IMR-90 (cell line): ENCODE results near the gene ALDH18A1. TPM values are rescaled to one million over a fixed set of nuclear protein-coding genes. Genes with fewer than 3 reads are reported as not detected.

Experiments
- ATAC-seq: fragments of 200-7000 bp; cut with Tn5 transposase; 2 replicates; pipeline ENCODE4 v1.9.1; 2020; ENCODE audit warnings: low read depth, mild to moderate bottlenecking, moderate library complexity
- BruUV-seq: library from RNA; stranded (reverse); fragments of 400-500 nt; replicated peaks from 2 replicates; lab custom pipeline; 2021; lab: Mats Ljungman, UMichigan
- CTCF ChIA-PET: fragments of 300-600 bp; formaldehyde crosslinking; extraction: SDS; loops from one replicate; lab custom pipeline; 2021; ENCODE audit warnings: antibody characterized with exemption; lab: Yijun Ruan, JAX
- POLR2A ChIA-PET: fragments of 300-600 bp; sonication (Branson Sonifier 250); formaldehyde crosslinking; loops from one replicate; lab custom pipeline; 2022; ENCODE audit warnings: antibody characterized with exemption; ENCODE audit not compliant: unreplicated experiment; lab: Charles Lee
- DNase-seq: peaks from one replicate; pipeline ENCODE4 v3.0.0; 2013
- H2AFZ ChIP-seq: replicated peaks from 2 replicates; pipeline ENCODE3; 2013; ENCODE audit warnings: low read length, mild to moderate bottlenecking; ENCODE audit not compliant: poor library complexity
- H2AK5ac ChIP-seq: 2 replicates; pipeline ENCODE4 v1.6.1; 2013; ENCODE audit warnings: low read depth, low read length, inconsistent platforms
- H2AK9ac ChIP-seq: replicated peaks from 2 replicates; pipeline ENCODE3; 2013; ENCODE audit warnings: mild to moderate bottlenecking, low read depth, low read length, moderate library complexity; ENCODE audit not compliant: poor library complexity
- H2BK120ac ChIP-seq: 2 replicates; pipeline ENCODE4 v1.6.1; 2013; ENCODE audit warnings: low read depth, low read length, inconsistent platforms
- H2BK15ac ChIP-seq: 3 replicates; pipeline ENCODE4 v1.6.1; 2013; ENCODE audit warnings: low read depth, low read length, inconsistent platforms
- H2BK20ac ChIP-seq: 2 replicates; pipeline ENCODE4 v1.6.1; 2013; ENCODE audit warnings: low read depth, mild to moderate bottlenecking, inconsistent platforms, low read length, moderate library complexity
- H2BK5ac ChIP-seq: 2 replicates; pipeline ENCODE4 v1.6.1; 2013; ENCODE audit warnings: mild to moderate bottlenecking, low read depth, low read length, inconsistent platforms; ENCODE audit not compliant: poor library complexity, severe bottlenecking
- H3K14ac ChIP-seq: replicated peaks from 2 replicates; pipeline ENCODE4 v1.6.1; 2013; ENCODE audit warnings: low read depth, low read length, inconsistent platforms
- H3K18ac ChIP-seq: 2 replicates; pipeline ENCODE4 v1.6.1; 2013; ENCODE audit warnings: low read depth, low read length, control low read depth
- H3K23ac ChIP-seq: 2 replicates; pipeline ENCODE4 v1.6.1; 2013; ENCODE audit warnings: low read depth, low read length, inconsistent platforms
- H3K27ac ChIP-seq: 2 replicates; pipeline ENCODE4 v1.5.1; 2013; ENCODE audit warnings: mild to moderate bottlenecking, control low read depth, low read length; ENCODE audit not compliant: insufficient read depth
- H3K27me3 ChIP-seq: 2 replicates; pipeline ENCODE4 v1.6.1; 2013; ENCODE audit warnings: low read length; ENCODE audit not compliant: control insufficient read depth, insufficient read depth
- H3K36me3 ChIP-seq: 2 replicates; pipeline ENCODE4 v1.6.1; 2013; ENCODE audit warnings: low read length, mixed read lengths; ENCODE audit not compliant: control insufficient read depth, insufficient read depth
- H3K4ac ChIP-seq: 2 replicates; pipeline ENCODE4 v1.6.1; 2013; ENCODE audit warnings: low read depth, low read length, inconsistent platforms
- H3K4me1 ChIP-seq: 2 replicates; pipeline ENCODE4 v1.6.1; 2013; ENCODE audit warnings: low read length, mixed read lengths; ENCODE audit not compliant: control insufficient read depth, insufficient read depth
- H3K4me2 ChIP-seq: 2 replicates; pipeline ENCODE4 v1.6.1; 2013; ENCODE audit warnings: low read depth, mild to moderate bottlenecking, control low read depth, low read length, moderate library complexity
- H3K4me3 ChIP-seq: 2 replicates; pipeline ENCODE4 v1.5.1; 2013; ENCODE audit warnings: low read depth, mild to moderate bottlenecking, control low read depth, low read length, moderate library complexity; ENCODE audit not compliant: insufficient read depth
- H3K56ac ChIP-seq: 2 replicates; pipeline ENCODE4 v1.6.1; 2013; ENCODE audit warnings: low read length, inconsistent platforms; ENCODE audit not compliant: insufficient read depth; ENCODE audit errors: extremely low read depth
- H3K79me1 ChIP-seq, 2 experiments: 2 replicates each; pipeline ENCODE4 v1.6.1; 2013; ENCODE audit warnings: low read length in 2 of 2, inconsistent platforms in 1 of 2, low read depth in 1 of 2
- H3K9ac ChIP-seq: 2 replicates; pipeline ENCODE4 v1.6.1; 2013; ENCODE audit warnings: low read depth, low read length, control low read depth
- H3K9me1 ChIP-seq: 2 replicates; pipeline ENCODE4 v1.6.1; 2013; ENCODE audit warnings: low read length, inconsistent platforms; ENCODE audit not compliant: insufficient read depth
- H3K9me3 ChIP-seq: 2 replicates; pipeline ENCODE4 v1.6.1; 2013; ENCODE audit warnings: low read length; ENCODE audit not compliant: control insufficient read depth, insufficient read depth
- H4K20me1 ChIP-seq: 2 replicates; pipeline ENCODE4 v1.6.1; 2013; ENCODE audit warnings: low read length, inconsistent platforms; ENCODE audit not compliant: insufficient read depth
- H4K5ac ChIP-seq: 2 replicates; pipeline ENCODE4 v1.6.1; 2013; ENCODE audit warnings: mild to moderate bottlenecking, low read depth, low read length, control low read depth
- H4K8ac ChIP-seq, 2 experiments: 2 replicates each; pipeline ENCODE4 v1.6.1; 2013; ENCODE audit warnings: low read depth in 2 of 2, low read length in 2 of 2, control low read depth in 1 of 2, inconsistent platforms in 1 of 2
- H4K91ac ChIP-seq: 2 replicates; pipeline ENCODE4 v1.6.1; 2013; ENCODE audit warnings: low read depth, low read length, inconsistent platforms; ENCODE audit not compliant: insufficient read depth
- NFE2L2 ChIP-seq: fragments of 150-350 bp; IDR thresholded peaks from 2 replicates; pipeline ENCODE4 v1.6.1; 2016; ENCODE audit warnings: low read depth, mild to moderate bottlenecking, low read length
- POLR2A ChIP-seq: IDR thresholded peaks from 2 replicates; pipeline ENCODE4 v1.6.1; 2012; ENCODE audit warnings: mild to moderate bottlenecking, low read depth, low read length
- WGBS, 2 experiments: methylation state at CpG; one replicate each; pipeline versions ENCODE4 v1.1.5 to v1.1.7; 2013; ENCODE audit warnings: missing lambda C conversion rate in 2 of 2; ENCODE audit not compliant: insufficient read length in 1 of 2; ENCODE audit errors: extremely low coverage in 2 of 2; 5-methylcytosine and 5-hydroxymethylcytosine counted together
- dilution Hi-C: fragments of 300-500 bp; cut with HindIII; formaldehyde crosslinking; loops from one replicate; pipeline ENCODE4 v1.14.3; 2018; ENCODE audit warnings: low sequenced_read_pairs; ENCODE audit not compliant: unreplicated experiment
- in situ Hi-C: fragments of 300-500 bp; cut with MboI; formaldehyde crosslinking; loops from 3 replicates; pipeline ENCODE4 v1.14.3; 2019; ENCODE audit warnings: low sequenced_read_pairs, inconsistent platforms, mixed read lengths
- intact Hi-C: fragments of 100-400 bp; cut with micrococcal nuclease; formaldehyde crosslinking; loops from 2 replicates; pipeline ENCODE4 v1.10.0; 2022
- polyA plus RNA-seq, 3 experiments: library from polyadenylated mRNA; depleted of rRNA; stranded (reverse); fragments of >200 nt; gene quantifications; 2 replicates each; pipeline ENCODE4 v1.2.3, GENCODE V29; 2012; ENCODE audit warnings: low replicate concordance in 1 of 3
- total RNA-seq: library from RNA; depleted of rRNA; stranded (reverse); fragments of >200 nt; gene quantifications from 2 replicates; pipeline ENCODE4 v1.2.3, GENCODE V29; 2012

The ALDH18A1 gene
- total and polyA plus RNA-seq, 2 of the 4 experiments (the other 2 are of a cell fraction): 93.4 to 232 TPM

- Histone ChIP-seq H4K20me1 (no peaks in the 10 kb centered on the region), H3K4me2 (no peak overlapping the region), H3K79me1 (no peaks in the 10 kb centered on the region; a peak in 1 of 4 replicates), H3K9me1 (no peaks in the 10 kb centered on the region; the same call in 1 of the 2 replicates), H3K14ac (no peak overlapping the region), H3K9ac (no peak overlapping the region), H3K27ac (no peak overlapping the region), H4K8ac (no peak overlapping the region), H2AK5ac (no peak overlapping the region), H3K9me3 (no peaks in the 10 kb centered on the region), H3K27me3 (no peaks in the 10 kb centered on the region), H4K91ac (no peak overlapping the region), H2AFZ (no peak overlapping the region), H2BK120ac (no peak overlapping the region), H2BK5ac (no peak overlapping the region), H3K36me3 (peaks cover 48% of the 10 kb centered on the region), H2BK20ac (no peak overlapping the region), H3K56ac (no peak overlapping the region), H2BK15ac (no peak overlapping the region), H3K4me3 (no peak overlapping the region), H3K23ac (no peak overlapping the region), H3K4me1 (peaks cover 3% of the 10 kb centered on the region), H3K18ac (no peak overlapping the region), H2AK9ac (no peak overlapping the region), H3K4ac (no peak overlapping the region), H4K5ac (no peak overlapping the region)
- intact Hi-C loops (no loop called here), in situ Hi-C loops (loop anchor here (10.0 kb wide), 1 partner anchor 472 kb away; no protein-coding TSS in a partner anchor), dilution Hi-C loops (no loop called here)
- no TSS peak for BruUV-seq
- CTCF ChIA-PET: no interaction called here
- ATAC-seq (peak; percentile 81), DNase-seq (peak; percentile 62)
- TF ChIP-seq NFE2L2: peak; percentile 81
- TF ChIP-seq POLR2A: no peak
- WGBS, 2 experiments: 40% methylated on average over 1 of the region's 3 CpGs; no CpG with 5 or more reads in 1 of the 2 experiments
- POLR2A ChIA-PET: no interaction called here
Observed at GRCh38 chr10:95606922-95607321, 49.6 kb downstream of the ALDH18A1 start.
